Psoas muscle (tissue), 8 donors: Measurements from ENCODE around the gene DNAH8. TPM values are rescaled to one million over a fixed set of nuclear protein-coding genes. Genes with fewer than 3 reads are reported as not detected.

Experiments used
- ATAC-seq, 4 donors: fragments of 200-7000 bp; cut with Tn5 transposase; one replicate each; pipeline ENCODE4 v1.9.1; 2020; ENCODE audit warnings: moderate library complexity in 3 of 4, mild to moderate bottlenecking in 2 of 4
- DNase-seq, 2 donors: peaks; one replicate each; pipeline ENCODE4 v3.0.0-alpha.2; 2020
- H3K27ac ChIP-seq: fragments of 200-600 bp; one replicate; pipeline ENCODE4 v1.8.0; 2022
- H3K27me3 ChIP-seq, 3 donors: fragments of 200-600 bp in 1 of 3; one replicate each; pipeline versions ENCODE4 v1.6.1 to v1.8.0; 2013 to 2022; ENCODE audit warnings: low read length in 2 of 3, mild to moderate bottlenecking in 2 of 3, moderate library complexity in 1 of 3; ENCODE audit not compliant: insufficient read depth in 3 of 3
- H3K36me3 ChIP-seq, 2 donors: fragments of 200-600 bp in 1 of 2; one replicate each; pipeline versions ENCODE4 v1.6.1 to v1.8.0; 2013 to 2022; ENCODE audit warnings: low read depth in 1 of 2, mild to moderate bottlenecking in 1 of 2, moderate library complexity in 1 of 2; ENCODE audit not compliant: insufficient read depth in 1 of 2
- H3K4me1 ChIP-seq: fragments of 200-600 bp; one replicate; pipeline ENCODE4 v1.8.0; 2022
- H3K4me3 ChIP-seq: fragments of 200-600 bp; one replicate; pipeline ENCODE4 v1.8.0; 2022; ENCODE audit warnings: mild to moderate bottlenecking
- H3K9me3 ChIP-seq: fragments of 200-600 bp; one replicate; pipeline ENCODE4 v1.8.0; 2022
- WGBS, 3 donors: extraction: QIAGEN DNeasy Blood & Tissue Kit; methylation state at CpG; one replicate each; pipeline versions ENCODE4 v1.1.6 to v1.1.7; 2013; 5-methylcytosine and 5-hydroxymethylcytosine counted together
- intact Hi-C, 2 donors: fragments of 100-400 bp; cut with DNase I; formaldehyde crosslinking; loops; one replicate each; pipeline versions ENCODE4 v1.11.0 to v1.14.2; 2022
- polyA plus RNA-seq, 3 donors: library from polyadenylated mRNA; stranded (reverse); fragments of 200-250 nt; gene quantifications; one replicate each; pipeline ENCODE4 v1.2.3, GENCODE V29; 2013
- total RNA-seq, 4 donors: library from RNA; stranded (reverse); fragmentation: NEBNext Ultra II Directional in 2 of 4; extraction: Animal tissue kit (Norgen Biotek cat#: 25700) in 2 of 4; gene quantifications; one replicate each; pipeline versions ENCODE4 v1.2.1 to v1.2.4, GENCODE V29; 2021 to 2023
- TF ChIP-seq, protein P1 (sequence below): fragments of 200-600 bp; IDR thresholded peaks from one replicate; pipeline ENCODE4 v1.8.0; 2022; ENCODE audit warnings: antibody characterized with exemption
- donor health status: healthy with polysubstance abuse.
- donor health status: DM: no; HTN: no; CAD: no; lungs with moderate emphysema.
- donor health status: Bipolar disorder and iron deficiency.
- donor health status: healthy.
- donor health status: DM: yes; HTN: yes; CAD: no.
- donor health status: DM: no; HTN: no; CAD: no.
- donor health status: DM: no; HTN: no; CAD: no.
- donor health status: DM: yes; HTN: yes; CAD: no.

Gene DNAH8
- total and polyA plus RNA-seq, 7 donors = 0.02 TPM; not detected in 6

- intact Hi-C loops = no loop called here
- no peak for ATAC-seq
- no peak for DNase-seq
- no peak overlapping the region for H3K4me3 ChIP-seq
- H3K9me3 ChIP-seq = no peaks in the 10 kb centered on the region
- H3K4me1 ChIP-seq = no peaks in the 10 kb centered on the region
- H3K36me3 ChIP-seq = no peaks in the 10 kb centered on the region
- WGBS, 3 donors = 14 to 23% (median 17%) methylated on average over 2 of the region's 2 CpGs
- peaks cover 4 to 38% (median 4%) of the 10 kb centered on the region in 3 donors for H3K27me3 ChIP-seq
- H3K27ac ChIP-seq = no peak overlapping the region
- TF ChIP-seq, protein P1, sequence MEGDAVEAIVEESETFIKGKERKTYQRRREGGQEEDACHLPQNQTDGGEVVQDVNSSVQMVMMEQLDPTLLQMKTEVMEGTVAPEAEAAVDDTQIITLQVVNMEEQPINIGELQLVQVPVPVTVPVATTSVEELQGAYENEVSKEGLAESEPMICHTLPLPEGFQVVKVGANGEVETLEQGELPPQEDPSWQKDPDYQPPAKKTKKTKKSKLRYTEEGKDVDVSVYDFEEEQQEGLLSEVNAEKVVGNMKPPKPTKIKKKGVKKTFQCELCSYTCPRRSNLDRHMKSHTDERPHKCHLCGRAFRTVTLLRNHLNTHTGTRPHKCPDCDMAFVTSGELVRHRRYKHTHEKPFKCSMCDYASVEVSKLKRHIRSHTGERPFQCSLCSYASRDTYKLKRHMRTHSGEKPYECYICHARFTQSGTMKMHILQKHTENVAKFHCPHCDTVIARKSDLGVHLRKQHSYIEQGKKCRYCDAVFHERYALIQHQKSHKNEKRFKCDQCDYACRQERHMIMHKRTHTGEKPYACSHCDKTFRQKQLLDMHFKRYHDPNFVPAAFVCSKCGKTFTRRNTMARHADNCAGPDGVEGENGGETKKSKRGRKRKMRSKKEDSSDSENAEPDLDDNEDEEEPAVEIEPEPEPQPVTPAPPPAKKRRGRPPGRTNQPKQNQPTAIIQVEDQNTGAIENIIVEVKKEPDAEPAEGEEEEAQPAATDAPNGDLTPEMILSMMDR = peak; percentile 43
These were observed 282.1 kb downstream of the DNAH8 start for GRCh38 chr6:38997128-38997761.

DNA sequence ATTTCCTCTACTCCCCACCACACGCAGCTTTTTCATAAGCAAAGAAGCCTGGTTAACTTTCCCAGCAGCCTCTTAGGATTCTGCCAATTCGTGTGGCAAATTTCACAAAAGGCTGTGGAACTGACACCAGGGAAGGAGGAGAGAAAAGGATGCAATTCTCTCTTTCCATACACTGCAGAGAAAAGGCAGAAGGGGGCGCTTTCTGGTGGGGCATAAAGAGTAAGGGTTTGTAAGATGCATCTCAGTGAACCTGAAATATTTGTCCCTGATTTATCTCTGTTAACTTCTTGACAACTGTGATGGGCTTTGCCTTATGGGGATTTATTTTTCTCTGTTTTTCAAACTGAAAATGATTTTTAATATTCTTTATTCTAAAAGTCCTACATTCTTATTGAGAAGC lies 288.0 kb downstream of the DNAH8 start:
- 11 to 13% (median 12%) methylated on average over 3 of the region's 3 CpGs for WGBS, 3 donors
- H3K4me3 ChIP-seq = no peak overlapping the region

DNA sequence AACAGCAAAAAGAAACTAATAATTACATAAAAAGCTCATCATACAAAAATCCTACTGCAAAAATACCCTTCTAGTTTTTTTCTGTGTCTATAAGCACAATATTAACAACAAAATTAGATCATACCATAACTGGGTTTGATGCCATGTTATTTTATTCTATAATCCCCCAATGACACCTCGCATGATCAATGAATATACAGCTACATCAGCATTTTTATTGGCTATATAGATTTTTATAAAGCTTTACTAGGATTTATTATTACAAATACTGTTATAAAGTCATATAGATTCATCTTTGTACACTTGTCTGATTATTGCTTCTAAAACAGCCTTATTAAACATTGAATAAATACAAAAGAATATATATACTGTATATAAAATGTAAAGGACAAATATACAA lies 288.4 kb downstream of the DNAH8 start:
- H3K4me3 ChIP-seq = no peak overlapping the region
- H3K4me1 ChIP-seq = no peaks in the 10 kb centered on the region
- intact Hi-C loops = no loop called here
- DNase-seq (no peak), ATAC-seq (no peak)
- peaks cover 0 to 34% (median 2%) of the 10 kb centered on the region in 3 donors for H3K27me3 ChIP-seq
- 82 to 93% (median 92%) methylated on average over 1 of the region's 1 CpG for WGBS, 3 donors
- H3K27ac ChIP-seq = no peak overlapping the region
- TF ChIP-seq, protein P1 = no peak
- peaks cover 3% of the 10 kb centered on the region for H3K9me3 ChIP-seq
- no peaks in the 10 kb centered on the region for H3K36me3 ChIP-seq

More for the DNA sequence above, 288.0 kb downstream of the DNAH8 start:
- Histone ChIP-seq H3K36me3 (no peaks in the 10 kb centered on the region), H3K9me3 (peaks cover 3% of the 10 kb centered on the region), H3K27ac (no peak overlapping the region), H3K27me3 (peaks cover 0 to 34% (median 2%) of the 10 kb centered on the region in 3 donors), H3K4me1 (no peaks in the 10 kb centered on the region)
- intact Hi-C loops = no loop called here
- no peak for ATAC-seq
- no peak for DNase-seq
- TF ChIP-seq, protein P1 = no peak

DNA sequence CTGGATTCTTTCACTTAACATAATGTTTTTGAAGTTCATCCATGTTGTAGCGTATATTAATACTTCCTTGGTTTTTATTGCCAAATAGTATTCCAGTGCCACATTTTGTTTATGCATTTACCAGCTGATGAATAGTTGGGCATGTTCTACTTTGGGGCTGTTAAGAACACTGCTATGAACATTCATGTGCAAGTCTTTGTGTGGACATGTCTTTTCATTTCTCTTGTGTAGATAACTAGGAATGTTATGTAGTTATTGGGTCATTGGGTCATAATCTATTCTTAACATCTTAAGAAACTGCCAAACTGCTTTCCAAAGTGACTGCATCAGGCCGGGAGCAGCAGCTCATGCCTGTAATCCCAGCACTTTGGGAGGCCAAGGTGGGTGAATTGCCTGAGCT lies 289.7 kb downstream of the DNAH8 start:
- Histone ChIP-seq H3K9me3 (peaks cover 3% of the 10 kb centered on the region), H3K27ac (no peak overlapping the region), H3K4me3 (no peak overlapping the region), H3K27me3 (peaks cover 2 to 34% (median 4%) of the 10 kb centered on the region in 3 donors), H3K4me1 (no peaks in the 10 kb centered on the region), H3K36me3 (no peaks in the 10 kb centered on the region)
- WGBS, 3 donors = 49 to 68% (median 51%) methylated on average over 2 of the region's 2 CpGs
- intact Hi-C loops = no loop called here
- DNase-seq = no peak
- TF ChIP-seq, protein P1 = no peak
- ATAC-seq = no peak

DNA sequence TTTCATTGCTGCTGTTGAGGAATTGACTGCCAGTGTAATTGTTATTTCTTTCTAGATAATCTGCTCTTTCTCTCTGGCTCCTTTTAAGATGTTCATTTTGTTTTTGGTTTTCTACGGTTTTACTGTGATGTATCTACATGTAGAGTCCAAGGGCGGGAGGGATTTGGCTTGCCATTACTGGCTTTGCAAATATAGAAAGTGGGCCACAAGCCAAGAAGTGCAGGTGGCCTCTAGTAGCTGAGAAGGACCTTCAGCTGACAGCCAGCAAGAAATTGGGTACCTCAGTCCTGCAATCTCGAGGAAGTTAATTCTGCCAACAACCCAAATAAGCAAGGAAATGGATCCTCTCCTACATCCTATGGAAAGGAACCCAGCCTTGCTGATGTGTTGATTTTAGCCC lies 290.7 kb downstream of the DNAH8 start:
- Histone ChIP-seq H3K4me3 (no peak overlapping the region), H3K9me3 (peaks cover 3% of the 10 kb centered on the region), H3K27me3 (peaks cover 0 to 25% (median 4%) of the 10 kb centered on the region in 3 donors), H3K27ac (no peak overlapping the region), H3K36me3 (no peaks in the 10 kb centered on the region), H3K4me1 (no peaks in the 10 kb centered on the region)
- intact Hi-C loops = no loop called here
- ATAC-seq (no peak), DNase-seq (no peak)
- WGBS, 3 donors = 36 to 41% (median 36%) methylated on average over 3 of the region's 3 CpGs
- TF ChIP-seq, protein P1 = no peak
